ENCODE measurements around the gene GPS1.

GPS1 gene

DNA sequence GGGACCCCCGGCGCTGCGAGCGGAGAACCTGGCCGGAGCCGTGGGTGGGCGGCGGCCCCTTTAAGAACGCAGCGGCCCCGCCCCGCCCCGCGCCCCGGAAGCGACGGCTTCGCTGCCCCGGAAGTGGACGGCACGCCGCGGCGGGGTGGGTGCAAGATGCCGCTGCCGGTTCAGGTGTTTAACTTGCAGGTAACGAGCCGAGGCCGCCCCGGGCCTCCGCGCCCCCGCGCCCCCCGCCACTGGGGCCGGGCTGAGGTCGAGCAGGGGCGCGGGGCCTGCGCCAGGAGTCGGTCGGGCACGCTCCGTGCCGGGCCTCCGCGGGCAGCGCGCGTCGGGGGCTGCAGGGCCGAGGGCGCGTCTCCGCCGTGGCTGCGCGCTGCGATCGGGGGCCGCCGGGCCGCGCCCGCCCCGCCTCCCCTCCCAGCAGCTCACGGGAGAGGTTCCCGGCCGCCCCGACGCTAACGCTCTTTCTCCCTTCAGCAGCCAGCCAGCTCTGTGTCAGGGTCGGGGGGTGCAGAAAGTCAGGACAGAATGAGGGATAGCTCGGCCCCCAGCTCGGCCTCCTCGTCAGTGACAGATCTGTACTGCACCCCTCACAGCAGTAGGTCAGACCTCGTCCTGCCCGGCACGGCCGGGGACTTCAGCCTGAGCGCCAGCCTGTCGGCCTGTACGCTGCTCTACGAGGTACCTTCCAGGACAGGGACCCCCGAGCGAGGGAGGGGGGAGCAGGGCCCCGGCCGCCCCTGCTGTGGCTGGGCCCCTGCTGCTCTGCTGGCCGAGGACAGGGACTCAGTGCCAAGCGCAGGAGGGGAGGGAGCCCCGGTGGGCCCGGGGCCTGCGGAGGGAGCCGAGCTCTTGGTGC lies at the start of gene GPS1, which contains the start of gene RFNG:
GPS1 (plus strand) TSS at position 123 of the 862 bp plus-strand sequence; CDS start at position 157, 34 bp downstream.
RFNG (minus strand) TSS at position 36 of the 862 bp plus-strand sequence. CDS start 45 bp downstream, outside the sequence.
- no peak for DNase-seq

DNA sequence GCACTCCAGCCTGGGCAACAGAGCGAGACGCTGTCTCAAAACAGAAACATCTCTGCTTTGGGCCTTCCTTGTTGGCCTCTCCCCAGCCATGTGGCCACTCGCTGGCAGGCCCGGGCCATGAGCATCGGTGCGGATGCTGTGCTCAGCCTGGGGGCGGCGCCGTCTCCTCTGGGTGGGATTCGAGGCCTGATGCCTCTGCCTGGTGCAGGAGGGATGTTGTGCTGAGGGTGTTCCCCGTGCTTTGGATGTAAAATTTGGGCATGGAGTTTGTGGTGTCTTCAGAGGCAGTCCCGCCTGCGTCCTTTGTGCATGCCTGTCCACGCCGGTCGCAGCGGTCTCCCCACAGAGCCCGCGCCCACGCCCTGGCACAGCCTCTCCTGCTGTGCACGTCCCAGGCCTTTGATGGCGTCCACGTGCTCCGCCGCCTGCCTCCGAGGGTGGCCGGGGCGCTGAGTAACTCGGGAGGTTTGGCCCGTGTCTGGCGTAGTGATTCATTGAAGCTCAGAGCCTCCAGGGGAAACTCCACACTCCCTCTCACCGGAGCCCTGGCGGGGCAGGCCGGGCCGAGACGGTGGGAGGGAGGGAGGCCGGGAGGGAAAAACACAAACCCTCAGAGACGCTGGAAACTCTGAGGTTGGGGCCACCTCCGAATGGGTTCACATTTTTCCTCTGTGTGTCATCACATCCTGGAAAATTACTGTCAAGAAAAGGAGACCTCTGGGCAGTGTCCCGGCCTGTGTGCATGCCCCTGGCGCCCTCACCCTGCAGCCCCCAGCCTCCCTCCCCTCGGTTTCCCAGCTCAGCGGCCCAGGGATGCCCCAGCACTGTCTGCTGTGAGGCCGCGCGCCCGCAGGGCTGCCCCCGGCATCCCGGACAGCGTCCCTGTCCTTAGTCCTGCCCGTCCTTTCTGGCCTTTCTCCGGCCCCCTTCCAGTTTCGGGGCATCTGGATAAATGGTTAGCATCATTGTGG lies 48.0 kb upstream of the GPS1 start:
- peak; percentile 83 for DNase-seq

DNA sequence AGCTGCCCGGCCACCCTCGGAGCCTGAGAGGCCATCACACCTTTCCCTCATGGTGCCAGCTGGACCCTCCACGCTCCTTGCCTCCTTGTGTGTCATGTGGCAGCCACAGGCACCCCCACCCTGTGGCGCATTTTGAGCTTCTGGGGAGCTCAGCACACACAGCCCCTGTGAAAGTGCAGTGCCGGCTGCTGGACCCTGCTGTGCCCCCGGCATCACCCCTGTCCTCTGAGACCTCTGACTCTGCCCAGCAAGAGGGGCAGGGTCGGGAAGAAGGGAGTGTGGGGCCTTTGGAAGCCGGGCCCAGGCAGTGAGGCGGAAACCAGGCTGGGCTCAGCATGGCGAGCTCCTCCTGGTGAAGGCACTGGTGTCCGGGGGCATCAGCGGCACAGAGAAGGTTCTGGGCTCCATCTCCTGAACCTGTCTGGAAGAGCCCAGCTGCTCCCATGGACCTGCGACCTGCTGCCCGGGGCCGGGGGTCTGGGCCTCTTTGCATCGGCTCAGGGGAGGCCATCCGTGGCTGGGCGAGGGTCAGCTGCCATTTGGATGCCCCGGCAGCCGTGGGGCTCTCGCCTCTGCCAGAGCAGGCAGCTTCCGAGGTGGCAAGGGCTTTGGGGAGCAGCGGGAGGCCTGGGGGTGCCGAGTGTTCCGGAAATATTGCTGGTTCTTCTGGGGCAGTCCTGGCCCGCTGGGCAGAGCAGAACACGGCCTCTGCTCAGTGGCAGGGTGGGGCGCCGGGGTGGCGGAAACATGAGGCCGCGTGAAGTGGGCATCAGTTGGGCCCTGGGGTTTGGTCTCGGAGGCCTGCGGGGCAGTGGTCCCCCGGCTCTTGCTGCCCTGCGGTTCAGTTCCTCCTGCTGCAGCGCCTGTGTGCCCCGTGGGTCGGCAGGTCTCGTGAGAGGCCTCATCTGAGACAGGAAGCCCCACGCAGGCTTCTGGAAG lies 46.9 kb upstream of the GPS1 start:
- DNase-seq, result no peak

DNA sequence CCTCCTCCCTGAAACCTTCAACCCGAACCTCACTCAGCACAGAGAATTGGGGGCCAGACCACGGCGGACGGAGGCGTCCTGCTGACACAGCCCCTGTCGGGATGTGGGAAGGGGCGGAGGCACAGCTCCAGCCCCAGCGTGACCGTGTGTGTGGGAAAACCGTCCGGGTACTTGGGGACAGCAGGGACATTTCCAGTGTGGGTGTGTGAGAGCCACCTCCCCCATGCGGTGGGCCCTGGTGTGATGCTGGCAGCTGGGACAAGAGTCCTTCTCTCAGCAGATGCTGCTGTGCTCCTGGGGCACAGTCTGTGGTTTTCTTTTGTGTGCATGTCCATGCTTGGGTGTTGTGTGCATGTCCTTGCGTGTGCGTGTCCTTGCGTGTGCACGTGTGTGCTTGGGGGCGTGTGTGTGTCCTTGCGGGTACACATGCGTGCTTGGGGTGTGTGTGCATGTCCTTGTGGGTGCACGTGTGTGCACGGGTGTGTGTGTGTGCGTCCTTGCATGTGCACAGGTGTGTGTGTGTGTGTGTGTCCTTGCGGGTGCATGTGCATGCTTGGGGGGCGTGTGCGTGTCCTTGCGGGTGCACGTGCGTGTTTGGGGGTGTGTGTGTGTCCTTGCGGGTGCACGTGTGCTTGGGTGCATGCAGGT lies 45.9 kb upstream of the GPS1 start:
- no peak for DNase-seq

DNA sequence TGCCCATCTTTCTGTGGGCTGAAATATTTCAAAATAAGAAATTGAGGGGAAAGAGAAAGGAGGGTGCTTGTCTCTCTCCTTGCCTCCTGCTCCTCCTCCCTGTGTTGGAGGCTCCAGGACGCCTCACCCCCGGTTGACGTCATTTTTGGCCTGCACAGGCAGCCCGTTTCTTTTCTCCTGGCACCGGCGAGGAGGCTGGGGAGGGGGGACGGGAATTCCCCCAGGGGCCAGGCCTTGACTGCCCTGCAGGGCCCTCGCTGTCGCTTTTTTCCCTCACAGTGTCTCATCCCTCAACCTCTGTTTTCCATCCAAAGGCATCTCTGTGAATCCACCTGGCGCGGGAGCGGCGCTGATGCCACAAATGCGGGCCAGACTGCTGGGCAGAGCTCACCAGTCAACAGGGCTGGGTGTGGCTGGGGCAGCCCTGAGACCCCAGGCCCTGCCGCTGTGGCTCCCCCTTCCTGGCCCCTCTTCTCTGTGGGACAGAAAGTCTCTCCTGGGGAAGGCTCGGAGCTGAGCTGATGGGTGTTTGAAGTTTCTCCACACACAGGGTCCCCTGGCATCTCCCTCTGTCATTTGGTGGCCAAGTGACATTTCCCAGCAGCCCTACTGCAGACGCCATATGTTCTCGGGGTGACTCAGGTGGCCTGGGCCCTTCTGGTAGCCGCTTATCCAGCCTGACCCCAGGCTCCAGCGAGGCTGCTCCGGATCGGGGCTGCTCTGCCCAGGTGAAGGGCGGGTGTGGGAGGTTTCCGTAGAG lies 45.0 kb upstream of the GPS1 start:
- no peak for DNase-seq

DNA sequence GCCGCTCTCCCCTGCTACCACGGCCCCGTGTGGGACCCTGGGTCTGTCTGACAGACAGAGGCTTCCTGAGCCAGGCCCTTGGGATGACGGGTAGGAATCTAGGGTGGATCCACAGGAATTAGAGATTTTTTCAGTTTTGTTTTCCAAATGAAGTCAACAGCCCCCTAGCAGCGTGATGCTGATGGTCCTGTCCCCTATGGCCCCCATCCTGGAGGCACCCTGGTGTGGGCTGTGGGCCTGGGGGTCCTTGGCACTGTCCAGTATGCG lies 44.5 kb upstream of the GPS1 start:
- no peak for DNase-seq

DNA sequence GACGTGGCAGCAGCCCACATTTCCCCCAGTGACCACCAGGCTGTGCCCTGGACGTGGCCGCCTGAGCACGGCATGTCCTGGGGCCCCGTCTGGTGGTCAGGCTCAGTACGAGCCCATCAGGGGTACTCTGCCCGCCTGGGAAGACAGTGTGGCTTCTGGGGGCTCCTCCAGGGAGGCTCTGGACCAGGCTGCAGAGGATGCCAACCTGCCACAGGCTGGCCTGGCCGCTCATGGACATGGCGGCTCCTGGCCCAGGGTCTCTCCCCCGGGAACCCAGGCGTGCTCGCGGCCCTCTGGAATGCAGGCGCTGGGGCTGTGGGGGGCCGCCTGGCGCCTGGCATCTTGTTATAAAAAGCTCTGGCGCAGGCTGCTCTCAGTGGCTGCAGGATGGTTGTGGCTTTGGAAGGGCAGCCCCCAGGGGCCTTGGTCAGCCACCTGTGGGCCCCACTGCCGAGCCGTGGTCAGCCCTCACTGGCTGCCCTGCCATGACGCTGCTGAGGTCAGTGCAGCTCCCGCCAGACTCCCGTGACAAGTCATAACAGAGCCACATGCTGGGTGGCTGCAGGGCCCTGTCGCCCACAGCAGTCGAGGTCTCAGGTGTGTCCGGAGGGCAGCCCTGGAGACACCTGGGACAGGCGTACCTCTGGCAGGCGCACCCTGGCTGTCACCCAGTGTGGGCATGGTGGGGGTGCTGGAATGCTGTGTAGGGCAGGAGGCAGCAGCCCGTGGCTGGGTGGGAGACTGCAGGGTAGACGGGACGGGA lies 44.0 kb upstream of the GPS1 start:
- no peak for DNase-seq

DNA sequence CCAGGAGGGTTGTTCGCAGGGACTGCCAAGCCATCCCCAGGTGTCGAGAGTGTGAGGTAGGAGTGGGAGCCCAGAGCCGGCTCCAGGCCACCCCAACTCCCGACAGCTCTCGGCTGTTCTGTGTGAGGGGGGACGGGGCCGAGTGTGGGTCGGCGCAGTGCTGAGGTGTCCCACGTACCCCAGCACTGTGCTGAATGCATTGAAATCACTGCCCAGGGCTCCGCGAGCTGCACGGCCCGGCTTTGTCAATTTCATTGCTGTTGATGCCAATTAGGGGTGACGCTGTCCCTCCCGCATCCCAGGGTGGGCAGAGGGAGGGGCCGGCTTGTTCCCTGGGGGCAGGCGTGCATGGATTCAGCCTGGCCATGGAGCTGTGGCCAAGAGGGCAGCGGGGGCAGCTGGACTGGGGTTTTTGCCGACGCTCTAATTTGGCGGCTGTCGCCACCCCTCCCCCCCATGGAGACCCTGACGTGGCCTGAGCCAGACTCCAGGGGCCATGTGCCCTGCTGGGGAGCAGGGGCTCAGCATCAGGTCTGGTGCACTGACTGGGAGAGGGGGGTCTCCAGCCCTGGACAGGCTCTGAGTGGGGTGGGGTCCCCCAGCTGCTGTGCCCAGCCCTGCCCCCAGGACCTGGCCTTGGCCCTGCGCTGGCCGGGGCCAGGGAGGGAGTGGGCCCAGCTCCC lies 43.3 kb upstream of the GPS1 start:
- DNase-seq, result no peak

DNA sequence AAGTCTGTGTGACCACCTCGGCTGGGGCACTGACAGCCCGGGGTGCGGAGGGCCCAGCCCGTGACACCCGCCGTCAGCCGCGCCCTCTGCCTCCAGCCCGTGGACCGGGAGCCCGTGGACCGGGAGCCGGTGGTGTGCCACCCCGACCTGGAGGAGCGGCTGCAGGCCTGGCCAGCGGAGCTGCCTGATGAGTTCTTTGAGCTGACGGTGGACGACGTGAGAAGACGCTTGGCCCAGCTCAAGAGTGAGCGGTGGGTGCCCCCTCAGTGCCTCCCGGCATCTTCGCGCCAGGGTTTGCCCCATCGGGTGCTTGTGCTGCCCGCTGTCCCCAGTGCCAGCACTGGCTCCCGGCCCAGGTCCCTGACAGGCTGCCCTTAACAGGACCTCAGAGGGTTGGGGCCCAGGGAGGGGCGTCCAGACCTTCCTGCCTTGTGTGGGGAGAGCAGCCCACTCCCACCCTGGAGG lies 42.7 kb upstream of the GPS1 start:
- no peak for DNase-seq

DNA sequence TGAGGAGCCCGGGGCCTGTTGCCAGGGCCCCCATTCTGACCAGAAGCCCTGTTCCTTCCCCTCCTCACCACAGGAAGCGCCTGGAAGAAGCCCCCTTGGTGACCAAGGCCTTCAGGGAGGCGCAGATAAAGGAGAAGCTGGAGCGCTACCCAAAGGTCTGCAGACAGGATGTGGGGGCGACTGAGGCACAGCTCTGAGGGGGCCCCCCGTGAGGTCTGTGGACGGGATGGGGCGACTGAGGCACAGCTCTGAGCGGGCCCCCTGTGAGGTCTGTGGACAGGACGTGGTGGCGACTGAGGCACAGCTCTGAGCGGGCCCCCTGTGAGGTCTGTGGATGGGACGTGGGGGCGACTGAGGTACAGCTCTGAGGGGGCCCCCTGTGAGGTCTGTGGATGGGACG lies 42.3 kb upstream of the GPS1 start:
- no peak for DNase-seq

DNA sequence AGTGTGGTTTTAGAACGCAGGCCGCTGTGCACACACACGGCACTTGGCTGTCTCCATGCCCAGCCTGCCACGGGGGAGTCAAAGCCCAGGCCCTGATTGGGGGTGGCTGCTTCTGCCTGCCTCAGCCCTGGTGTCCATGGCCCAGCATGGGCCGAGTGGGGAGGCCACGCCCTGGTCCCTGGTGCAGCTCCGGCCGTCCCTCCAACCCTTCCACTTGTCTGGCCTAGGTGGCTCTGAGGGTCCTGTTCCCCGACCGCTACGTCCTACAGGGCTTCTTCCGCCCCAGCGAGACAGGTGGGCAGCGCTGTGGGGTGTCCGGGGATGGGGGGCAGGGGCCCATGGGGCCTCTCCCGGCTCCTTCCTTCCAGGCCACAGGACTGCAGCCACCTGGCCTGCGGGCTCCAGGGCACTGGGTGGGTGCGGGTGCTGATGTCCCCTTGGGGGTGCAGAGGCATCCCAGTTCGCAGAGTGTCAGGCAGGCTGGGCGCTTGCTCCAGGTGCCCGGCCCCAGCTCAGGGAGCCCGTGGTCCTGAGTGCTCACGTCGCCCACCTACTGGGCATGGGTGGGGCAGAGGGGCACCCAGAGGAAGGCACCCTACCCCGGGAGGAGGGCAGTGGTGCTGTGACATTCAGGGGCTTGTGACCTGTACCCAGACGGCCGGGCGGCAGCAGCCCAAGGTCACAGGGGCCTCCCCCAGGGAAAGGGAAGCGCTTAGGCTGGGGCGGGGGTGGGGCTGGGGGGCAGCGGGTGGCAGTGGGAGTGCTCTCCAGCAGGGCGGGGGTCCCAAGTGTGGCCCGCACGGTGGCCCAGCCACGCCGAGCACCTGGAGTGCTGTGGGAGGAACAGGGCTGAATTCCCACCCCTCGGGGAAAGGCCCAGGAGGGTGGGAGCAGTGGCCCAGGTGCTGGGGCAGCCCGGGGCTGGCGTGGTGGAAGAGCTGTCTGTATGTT lies 40.8 kb upstream of the GPS1 start:
- no peak for DNase-seq

DNA sequence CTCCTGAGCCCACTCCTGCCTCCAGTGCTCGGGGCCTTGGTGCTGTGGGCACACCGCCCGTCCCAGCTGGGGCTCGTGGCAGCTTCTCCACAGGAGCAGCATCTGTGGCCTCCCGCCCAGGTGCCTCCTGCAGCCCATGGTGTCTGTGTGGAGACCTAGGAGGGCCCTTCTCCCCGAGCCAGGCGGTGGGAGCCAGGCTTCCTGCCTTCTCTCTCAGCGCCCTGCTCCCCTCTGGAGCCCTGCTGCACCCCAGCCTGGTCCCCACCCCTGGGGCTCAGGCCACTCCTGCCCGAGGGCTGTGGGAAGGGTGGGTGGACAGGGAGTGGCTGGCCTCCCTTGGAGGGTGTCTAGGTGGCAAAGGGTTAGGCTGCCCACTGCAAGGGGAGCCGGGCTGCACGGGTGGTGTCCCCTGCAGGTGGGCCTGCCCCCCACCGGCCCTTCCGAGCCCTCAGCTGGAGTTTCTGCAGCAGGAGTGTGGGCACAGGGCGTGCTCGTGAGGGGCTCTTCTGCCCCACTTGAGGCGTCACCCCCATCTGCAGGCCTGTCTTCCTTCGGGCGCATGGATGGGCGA lies 40.0 kb upstream of the GPS1 start:
- no peak for DNase-seq

DNA sequence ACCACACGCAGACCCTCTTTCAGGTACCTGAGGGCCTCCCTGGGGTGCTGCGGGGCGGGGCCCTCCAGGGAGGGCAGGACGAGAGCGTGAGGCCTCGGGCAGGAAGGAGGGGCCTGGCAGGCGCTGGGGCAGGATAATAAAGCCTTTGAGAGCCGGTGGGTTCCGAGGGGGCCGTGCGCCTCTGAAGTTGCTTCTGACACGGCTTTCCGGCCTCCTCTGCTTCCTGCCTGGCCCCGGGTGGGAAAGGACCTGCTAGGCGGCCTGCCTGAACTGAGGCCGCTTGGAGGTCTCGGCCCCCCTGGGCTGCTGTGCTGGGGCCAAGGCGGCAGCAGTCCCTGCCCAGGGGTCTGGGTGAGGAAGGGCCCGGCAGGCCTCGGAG lies 39.4 kb upstream of the GPS1 start:
- no peak for DNase-seq

DNA sequence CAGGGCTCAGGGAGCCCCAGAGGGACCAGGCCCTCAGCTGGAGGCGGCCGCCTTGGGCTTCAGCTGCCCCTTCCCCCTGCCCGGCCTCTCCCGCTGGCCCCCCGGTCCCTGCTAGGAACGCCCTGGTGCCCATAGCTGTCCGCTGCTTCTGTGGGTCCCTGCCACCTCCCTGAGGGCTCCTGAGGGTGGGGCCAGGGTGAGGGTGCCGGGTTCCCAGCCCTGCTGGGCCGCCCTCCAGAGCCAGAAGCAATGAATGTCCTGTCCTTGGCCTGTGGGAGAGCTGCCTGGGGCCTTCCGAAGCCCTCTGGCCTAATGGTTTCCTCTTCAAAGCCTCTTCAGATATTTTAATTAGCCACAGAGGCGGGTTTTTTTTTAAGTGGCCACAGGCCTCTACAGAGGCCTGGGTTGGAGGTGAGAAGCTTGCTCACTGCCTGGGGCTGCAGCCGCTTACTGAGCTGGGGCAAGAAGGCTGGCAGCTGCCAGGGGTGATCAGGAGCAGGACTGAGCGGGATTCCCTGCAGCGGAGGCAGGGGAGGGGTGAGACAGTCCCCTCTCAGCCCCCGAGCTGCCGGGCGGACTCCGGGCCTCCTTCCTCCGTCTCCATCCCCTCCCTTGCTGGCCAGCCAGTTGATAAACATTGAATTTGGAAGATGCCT lies 38.9 kb upstream of the GPS1 start:
- DNase-seq, result no peak

DNA sequence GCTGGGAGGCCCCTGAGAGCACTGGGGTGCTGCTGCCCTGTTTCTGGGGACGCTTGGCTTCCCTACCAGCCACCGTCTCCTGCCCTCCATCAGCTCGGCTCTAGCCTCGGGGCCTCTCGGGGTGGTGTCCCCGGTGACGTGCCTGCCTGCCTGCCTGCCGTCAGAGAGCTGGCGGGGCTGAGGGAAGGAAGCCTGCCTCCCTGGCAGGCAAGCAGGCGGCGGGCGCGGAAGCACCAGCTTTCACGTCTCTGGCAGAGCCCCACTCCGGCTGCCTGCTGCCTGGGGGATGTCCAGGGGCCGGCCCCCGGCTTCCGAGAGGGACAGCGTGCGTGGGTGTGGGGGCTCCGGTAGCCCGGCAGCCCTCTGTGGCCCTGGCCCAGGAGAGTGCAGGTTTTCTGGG lies 38.4 kb upstream of the GPS1 start:
- DNase-seq, result no peak

DNA sequence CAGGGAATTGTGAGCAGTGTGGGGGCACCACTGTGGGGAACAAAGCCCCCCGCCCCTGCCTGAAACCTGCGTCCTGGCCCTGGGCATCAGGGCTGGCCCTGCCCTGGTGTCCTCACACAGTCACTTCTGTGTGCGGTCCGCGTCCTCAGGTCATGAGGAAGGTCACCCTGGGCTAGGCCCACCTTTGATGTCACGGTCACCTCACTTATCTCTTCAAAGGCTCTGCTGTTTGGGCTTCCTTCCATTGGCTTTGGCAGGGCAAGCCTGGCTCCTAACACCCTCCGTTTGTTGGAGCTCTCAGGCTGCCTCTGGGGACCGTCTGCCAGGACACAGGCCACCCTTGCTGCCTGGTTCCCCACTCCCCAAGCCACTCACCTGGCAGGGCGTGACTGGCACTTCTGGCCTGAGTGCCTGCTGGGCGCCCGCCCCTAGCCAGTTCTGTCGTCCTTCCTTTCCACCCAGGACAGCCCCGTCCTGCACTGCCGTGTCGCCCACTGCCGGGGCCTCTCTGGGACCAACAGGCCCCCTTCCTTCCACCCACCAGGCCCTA lies 37.9 kb upstream of the GPS1 start:
- no peak for DNase-seq

DNA sequence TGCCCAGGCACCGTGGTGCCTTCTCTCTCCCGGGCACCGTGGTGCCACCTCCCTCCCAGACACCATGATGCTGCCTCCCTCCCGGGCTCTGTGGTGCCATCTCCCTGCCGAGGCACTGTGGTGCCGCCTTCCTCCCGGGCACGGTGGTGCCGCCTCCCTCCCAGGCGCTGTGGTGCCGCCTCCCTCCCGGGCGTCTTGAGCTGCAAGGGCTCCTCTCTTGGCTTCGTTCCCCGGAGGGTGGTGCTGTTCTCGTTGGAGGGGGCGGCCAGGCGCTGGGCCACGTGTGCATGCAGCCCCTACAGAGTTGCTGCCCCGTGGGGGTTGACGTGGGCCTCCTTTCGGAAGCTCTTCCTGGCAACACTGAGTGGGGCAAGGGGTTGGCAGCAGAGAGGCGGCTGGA lies 37.3 kb upstream of the GPS1 start:
- DNase-seq, result no peak

DNA sequence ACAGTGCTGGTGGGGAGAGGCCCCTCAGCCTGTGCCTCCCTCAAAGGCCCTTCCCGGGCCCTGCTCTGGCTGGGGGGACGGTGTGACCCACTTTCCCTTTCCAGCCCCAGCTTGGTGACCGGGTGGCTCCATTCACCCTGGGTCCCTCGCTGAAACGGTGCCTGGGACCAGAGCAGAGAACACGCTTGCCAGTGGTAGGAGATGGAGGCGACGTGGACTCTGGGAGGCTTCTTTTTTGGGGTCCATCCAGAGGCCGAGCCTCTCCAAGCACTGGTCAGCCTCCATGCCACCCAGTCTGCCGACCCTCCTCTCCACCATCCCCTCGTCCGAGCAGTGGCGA lies 36.8 kb upstream of the GPS1 start:
- no peak for DNase-seq

Data from GOT3 (cell line).